OCI-M2 (cell line): ENCODE data around the gene KIF15.

Source experiments
- DNase-seq: peaks from one replicate; lab custom pipeline; 2025; ENCODE audit not compliant: unreplicated experiment; lab: John Stamatoyannopoulos, UW

The KIF15 gene

DNA sequence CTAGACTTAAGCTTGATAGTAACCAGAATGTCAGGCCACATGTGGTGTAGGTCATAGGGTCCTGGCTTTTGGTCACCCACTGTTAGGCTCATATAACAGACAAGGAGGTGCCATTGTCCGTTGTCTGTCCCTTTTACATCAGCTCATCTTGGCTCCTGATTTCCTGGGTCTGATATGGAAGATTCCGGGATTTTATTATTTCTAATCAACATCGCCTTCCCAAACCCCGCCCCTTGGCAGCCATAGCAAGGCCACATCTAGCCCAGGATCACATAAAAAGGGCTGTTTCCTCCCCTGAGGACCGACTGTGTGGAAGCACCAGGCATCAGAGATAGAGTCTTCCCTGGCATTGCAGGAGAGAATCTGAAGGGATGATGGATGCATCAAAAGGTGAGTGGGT, 112.7 kb downstream of the KIF15 start, which contains the start of gene TGM4:
TGM4 (plus strand) TSS at position 301 of the 400 bp plus-strand sequence; CDS start at position 372, 71 bp downstream.
- DNase-seq, result no peak

DNA sequence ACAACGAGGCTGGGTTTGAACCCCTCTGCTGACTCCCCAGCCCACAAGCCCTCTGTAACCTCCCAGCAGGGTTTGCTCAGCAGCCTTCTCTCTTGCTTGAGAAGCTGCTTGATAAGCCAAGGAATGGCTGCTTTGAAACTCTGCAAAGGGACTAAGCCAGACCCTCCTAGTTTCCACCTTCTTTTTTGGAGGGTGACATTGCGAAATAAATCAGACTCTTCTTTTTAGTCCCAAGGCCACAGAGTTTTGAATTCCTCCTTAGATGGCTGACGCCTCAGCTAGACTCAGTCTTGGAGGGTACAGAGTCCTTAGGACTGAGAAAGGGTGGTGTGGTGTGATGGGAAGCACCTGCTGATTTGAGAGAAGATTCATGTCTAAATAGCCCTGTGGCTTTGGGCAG, 114.0 kb downstream of the KIF15 start:
- DNase-seq, result no peak

DNA sequence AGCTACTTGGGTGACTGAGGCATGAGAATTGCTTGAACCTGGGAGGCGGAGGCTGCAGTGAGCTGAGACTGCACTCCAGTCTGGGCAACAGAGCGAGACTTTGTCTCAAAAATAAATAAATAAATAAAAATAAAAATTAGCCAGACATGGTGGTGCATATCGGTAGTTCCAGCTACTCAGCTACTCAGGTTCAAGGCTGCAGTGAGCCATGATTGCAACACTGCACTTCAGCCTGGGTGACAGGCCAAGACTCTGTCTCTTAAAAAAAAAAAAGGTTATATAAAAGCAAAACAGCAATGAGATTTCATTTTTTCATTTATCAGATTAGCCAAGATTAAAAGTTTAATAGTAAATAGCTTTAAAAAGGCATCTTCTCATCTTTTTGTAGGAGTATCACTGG, 115.7 kb downstream of the KIF15 start:
- DNase-seq, result no peak

DNA sequence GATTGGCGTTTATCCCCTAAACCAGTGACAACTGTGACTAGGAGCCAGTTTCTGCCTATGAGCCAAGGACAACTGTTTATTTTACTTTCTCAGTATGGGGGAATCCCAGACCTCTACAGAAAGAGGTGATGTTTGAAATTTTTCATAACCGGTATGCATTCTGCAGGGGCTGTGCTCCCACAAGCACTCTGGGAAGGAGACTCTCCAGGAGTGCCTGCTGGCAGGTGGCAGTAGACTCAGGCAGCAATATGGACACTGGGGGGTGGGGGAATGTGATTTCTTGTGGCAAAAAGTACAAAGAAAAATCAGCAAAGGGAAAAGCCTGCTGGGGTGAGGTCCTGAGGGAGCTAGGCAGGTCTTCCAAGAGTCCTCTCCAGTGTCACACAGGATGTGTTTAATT, 118.7 kb downstream of the KIF15 start:
- DNase-seq, result no peak

DNA sequence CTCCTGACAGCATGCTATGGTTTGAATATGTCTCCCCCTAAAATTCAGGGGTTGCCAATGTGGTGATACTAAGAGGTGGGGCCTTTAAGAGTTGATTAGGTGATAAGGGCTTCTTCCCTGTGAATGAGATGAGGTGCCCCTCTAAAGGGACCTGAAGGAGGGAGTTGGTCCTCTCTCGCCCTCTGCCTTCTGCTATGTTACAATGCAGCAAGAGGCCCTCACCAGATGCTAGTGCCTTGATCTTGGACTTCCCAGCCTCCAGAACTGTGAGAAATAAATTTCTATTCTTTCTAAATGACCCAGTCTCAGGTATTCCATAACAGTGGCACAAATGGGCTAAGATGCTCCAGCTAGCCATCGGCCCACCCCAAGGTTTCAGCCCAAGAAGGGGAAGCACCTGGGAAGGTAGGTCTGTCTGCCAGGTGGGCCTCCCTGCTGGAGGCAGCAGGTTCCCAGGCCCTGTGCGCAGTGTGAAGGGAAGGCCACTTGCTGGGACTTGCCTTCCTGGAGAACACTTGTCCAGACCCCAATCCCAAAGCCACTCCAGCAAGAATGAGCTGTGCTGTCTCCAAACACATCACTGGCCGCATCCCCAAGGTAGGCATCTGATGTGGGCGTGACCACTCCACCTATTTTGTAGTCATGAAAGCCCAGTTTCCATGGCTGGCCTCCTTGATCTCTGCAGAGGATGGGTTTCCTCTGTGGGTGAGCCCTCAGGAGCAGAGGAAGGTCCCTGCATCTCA, 121.8 kb downstream of the KIF15 start:
- no peak for DNase-seq

DNA sequence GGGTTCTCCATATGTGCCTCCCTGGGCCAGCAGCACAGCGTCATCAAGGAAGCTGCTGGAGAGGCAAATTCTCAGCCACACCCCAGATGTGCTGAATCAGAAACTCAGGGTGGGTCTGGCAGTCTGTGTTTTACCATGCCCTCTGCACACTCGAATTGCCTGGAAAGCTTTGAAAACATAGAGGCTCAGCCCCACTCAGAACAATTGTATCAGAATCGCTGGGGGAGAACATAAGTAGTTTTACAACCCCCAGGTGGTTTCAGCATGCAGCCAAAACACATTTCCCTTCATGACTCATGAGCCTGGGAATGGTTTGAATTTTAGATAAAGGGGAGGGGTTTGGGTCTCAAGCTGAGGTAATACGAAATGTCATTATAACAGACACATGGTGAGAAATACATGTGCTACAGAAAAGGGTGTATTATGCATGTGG, 122.4 kb downstream of the KIF15 start:
- DNase-seq, result no peak

DNA sequence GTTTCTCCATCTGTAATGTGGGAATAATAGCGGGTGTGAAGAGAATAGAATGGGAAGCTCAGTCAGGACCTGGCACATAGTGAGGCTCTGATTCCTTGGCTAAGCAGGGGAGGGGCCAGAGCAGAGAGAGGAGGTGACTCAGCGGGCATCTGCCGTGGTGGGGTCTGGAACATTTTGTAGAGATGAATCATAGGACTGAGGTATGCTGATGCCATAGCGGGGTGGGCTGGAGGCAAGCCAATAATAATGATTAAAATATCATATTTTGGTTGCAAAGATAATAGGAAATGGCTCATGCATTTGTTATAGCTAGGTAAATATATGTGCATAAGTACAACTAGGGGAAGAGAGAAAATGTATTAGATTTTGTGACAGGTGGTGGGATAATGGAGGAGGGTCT, 124.0 kb downstream of the KIF15 start:
- no peak for DNase-seq

DNA sequence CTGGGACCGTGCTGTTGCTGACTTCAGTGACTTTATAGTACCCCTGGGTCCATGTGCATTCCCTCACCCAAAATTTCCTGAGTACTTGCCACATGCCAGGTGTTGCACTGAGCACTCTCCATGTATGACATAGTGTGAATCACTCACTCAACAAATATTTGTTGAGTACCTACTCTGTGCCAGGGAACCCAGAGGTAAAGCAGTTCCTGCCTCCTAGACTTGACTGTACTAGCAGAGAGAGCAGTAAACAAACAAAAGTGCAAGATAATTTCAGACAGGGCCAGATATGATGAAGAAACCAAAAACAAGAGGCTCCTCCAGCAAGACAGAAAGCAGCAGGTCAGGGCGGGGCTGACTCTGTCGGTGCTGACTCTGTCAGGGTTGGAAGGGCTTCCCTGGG, 125.0 kb downstream of the KIF15 start:
- DNase-seq, result no peak

DNA sequence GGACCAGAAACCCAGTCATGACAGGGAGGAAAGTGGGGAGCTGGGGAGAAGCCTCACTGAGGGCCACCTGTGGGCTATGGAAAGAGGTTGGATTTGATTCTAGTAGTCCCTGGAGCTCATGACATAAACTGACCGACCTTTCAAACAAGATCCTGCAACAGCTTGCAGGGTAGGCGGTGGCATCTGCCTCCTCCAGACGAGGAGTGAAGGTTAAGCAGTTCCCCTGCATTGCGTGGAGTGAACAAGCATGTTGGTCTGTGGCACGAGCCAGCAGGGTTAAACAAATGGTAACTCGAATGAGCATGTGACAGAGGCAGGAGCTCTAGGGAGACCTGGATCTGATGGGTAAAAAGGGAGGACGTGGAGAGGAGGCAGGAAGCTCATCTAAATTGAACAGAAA, 125.5 kb downstream of the KIF15 start:
- DNase-seq, result no peak

DNA sequence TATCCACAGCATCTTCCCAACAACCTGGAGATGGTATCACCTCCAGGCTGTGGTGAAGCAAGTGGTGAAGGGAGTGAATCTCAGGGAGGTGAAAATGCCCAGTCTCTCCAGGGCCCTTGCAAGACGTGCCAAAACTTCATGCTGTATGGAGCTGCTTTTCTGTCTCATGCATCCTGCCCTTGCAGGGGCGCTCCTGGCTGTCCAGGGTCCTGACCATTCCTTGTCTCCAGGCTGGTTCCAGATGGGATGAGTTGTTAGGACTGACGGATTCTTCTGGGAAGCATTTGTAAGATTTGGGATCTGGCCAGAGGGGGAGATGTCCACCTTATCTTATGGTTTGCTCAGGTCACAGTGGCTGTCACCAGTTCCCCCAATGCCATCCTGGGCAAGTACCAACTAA, 128.7 kb downstream of the KIF15 start:
- no peak for DNase-seq

DNA sequence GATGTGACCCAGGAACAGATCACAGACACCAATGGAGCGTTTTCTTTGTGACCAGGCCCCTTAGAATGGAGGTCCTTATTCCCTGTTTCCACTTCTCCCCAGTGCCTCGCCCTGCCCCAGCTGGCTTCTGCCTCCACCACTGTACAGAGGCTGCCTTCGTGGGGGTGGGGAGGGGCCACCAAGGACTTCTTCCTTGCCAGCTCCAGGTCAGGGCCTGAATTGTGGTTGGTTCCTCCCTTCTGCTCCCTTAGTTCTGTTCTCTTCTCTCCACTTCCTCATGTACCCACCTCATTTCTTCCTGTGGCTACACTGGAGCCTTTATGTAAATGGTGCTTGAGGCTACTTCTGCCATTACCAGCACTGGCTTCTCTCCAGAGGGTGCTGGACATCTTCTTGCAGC, 129.3 kb downstream of the KIF15 start:
- DNase-seq, result no peak

DNA sequence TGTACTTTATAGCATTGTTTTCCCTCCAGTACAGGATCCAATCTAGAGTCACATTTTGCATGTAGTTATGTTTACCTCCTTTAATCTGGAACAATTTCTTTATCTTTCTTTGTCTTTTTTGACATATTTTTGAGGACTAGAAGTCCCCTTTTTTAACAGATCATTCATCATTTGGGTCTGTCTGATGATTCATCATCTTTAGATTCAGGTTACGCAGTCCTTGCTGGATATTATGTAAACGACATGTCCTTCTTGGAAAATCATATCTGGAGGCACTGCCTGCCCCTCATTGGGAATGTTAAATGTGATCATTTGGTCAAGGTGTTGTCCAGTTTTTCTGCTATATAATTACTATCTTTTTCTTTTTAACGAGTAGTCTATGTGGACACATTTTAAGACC, 131.1 kb downstream of the KIF15 start:
- DNase-seq, result no peak

DNA sequence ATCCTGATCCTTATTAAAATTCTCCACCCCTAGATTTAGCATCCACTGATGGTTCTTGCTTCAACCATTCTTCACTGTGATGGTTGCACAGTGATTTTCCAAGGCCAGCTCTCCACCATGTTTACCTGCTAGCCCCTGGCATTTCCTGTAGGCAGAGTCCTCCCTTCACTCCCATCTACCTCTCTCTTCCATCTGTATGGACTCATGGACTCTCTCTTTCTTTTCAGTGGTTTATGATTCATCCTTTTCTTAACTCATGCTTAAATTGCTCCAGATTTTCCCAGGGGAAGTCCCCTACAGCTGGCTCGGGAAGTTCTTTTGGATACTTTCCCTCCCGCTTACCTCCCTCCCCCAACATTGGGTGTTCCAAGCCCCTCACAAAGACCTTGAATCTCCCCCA, 131.5 kb downstream of the KIF15 start:
- no peak for DNase-seq

DNA sequence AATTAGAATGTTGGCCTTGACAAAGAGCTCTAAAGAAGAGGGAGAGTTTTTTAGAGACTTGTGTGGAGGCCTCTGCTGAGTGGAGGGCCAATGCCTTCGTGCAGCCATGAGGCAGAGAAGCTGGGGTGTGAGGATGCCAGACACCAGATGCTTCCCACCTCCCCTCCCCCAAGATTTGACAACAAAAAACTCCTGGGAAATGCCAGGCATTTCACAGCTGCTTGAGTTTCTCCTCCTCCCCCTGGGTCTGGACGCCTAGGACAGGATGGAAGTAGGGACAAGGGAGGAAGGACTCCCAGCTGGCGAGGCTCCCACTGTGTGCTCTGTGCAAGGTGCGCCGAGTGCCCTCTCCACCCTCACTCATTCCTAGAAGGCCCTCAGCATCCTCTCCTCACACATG, 132.9 kb downstream of the KIF15 start:
- DNase-seq, result no peak

DNA sequence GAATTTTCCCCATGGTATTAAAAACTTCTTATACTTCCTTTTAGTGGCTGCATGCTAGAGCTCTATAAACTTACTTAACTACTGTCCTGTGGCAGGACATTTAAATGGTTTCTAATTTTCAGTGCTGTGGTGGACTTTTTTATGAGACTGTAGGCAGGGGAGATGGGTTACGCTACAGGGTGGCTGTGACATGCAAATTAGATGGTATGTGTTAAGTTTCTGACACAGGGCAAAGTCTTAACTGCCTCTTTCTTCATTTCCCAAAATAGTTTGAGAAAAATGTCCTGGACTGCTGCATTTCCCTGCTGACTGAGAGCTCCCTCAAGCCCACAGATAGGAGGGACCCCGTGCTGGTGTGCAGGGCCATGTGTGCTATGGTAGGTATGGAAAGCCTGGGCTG, 134.8 kb downstream of the KIF15 start:
- DNase-seq, result no peak

DNA sequence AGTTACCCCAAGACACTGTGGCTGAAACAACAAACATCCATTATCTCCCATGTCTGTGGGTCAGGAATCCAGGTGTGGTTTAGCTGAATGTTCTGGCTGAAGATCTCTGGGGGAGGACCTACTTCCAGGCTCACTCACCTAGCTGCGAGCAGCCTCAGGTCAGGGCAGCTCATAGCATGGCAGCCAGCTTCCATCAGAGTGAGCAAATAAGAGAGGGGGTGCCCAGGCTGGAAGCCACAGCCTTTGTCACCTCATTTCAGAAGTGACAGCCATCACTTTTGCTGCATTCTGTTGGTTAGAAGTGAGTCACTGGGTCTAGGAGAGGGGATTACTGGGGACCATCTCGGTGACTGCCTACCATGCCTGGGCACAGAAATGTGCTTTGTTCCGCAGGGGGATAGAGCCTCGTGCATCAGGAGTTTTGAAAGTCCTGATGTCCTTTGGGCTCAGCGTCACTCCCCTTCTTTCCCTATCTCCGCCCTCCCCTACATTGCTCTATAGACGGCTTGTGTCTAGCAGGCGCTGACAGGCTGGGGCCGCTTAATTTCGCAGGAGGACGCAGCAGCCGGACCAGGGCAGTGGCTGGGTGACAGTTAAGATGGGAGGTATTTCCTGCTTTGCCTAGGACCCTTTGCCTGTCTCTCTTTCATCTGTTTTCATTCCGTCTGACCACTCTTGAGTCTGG, 138.2 kb downstream of the KIF15 start:
- DNase-seq, result no peak

DNA sequence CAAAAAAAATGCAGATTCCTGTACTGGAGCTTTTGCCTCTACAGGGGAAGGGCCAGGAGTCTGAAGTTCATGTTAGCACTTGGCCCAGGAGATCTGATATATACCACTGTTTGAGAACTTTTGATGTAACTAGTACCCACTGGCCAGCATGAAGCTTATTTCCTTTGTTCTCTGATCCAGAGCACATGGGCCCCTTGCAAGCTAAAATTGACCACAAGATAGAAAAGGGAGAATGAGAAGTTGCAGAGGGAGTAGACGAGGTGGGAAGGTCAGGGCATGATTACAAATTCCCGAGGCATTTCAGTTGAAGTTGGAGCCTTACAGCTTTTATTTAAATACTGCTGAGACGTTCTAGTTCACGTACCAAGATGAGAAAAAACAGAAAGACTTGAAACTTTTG, 141.0 kb downstream of the KIF15 start:
- no peak for DNase-seq
